GM12878 (cell line): ENCODE data around the gene GRM7. TPM values are rescaled to one million over a fixed set of nuclear protein-coding genes. Genes with fewer than 3 reads are reported as not detected.

Experiments used
- ATAC-seq: fragments of 200-7000 bp; cut with Tn5 transposase; 3 replicates; pipeline ENCODE4 v1.9.1; 2020; ENCODE audit warnings: mild to moderate bottlenecking, moderate library complexity
- BruUV-seq: library from RNA; stranded (reverse); fragments of 400-500 nt; replicated peaks from 2 replicates; lab custom pipeline; 2021; lab: Mats Ljungman, UMichigan
- CTCF ChIA-PET: fragments of 300-600 bp; sonication (Branson Sonifier 250); formaldehyde crosslinking; extraction: SDS; loops from one replicate; lab custom pipeline; 2021; ENCODE audit warnings: inconsistent platforms; lab: Yijun Ruan, JAX
- POLR2A ChIA-PET: fragments of 350-600 bp; formaldehyde crosslinking; extraction: SDS; loops from one replicate; lab custom pipeline; 2021; ENCODE audit warnings: inconsistent platforms; lab: Charles Lee
- RAD21 ChIA-PET: fragments of 300-600 bp; sonication (Branson Sonifier 250); formaldehyde crosslinking; loops from one replicate; lab custom pipeline; 2023; ENCODE audit warnings: antibody characterized with exemption; ENCODE audit not compliant: unreplicated experiment; lab: Charles Lee
- SMC1A ChIA-PET: fragments of 300-600 bp; sonication (Branson Sonifier 250); formaldehyde crosslinking; loops from one replicate; lab custom pipeline; 2023; ENCODE audit not compliant: unreplicated experiment, uncharacterized antibody; lab: Charles Lee
- DNase-seq: peaks from one replicate; pipeline ENCODE4 v3.0.0-alpha.2; 2011; ENCODE audit warnings: low read depth, low spot score
- FAIRE-seq: peaks from 3 replicates; lab custom pipeline; 2011; peaks lifted over from hg19 to GRCh38; lab: Jason Lieb, UNC
- H2AFZ ChIP-seq: 2 replicates; pipeline ENCODE4 v1.6.0; 2011; ENCODE audit warnings: low read depth, low read length, control low read depth; ENCODE audit not compliant: control insufficient read depth
- H3K27ac ChIP-seq: 2 replicates; pipeline ENCODE4 v1.5.1; 2011; ENCODE audit warnings: control low read depth; ENCODE audit not compliant: control insufficient read depth, insufficient read depth
- H3K27me3 ChIP-seq, 2 experiments: replicated peaks in 1 of 2; 2 replicates each; pipeline versions ENCODE4 v1.6.0 to v1.6.1; 2011; ENCODE audit warnings: low read length in 1 of 2; ENCODE audit not compliant: control insufficient read depth in 2 of 2, insufficient read depth in 2 of 2
- H3K36me3 ChIP-seq, 2 experiments: 2 replicates each; pipeline ENCODE4 v1.5.1; 2011; ENCODE audit warnings: low read length in 1 of 2; ENCODE audit not compliant: control insufficient read depth in 2 of 2, insufficient read depth in 2 of 2
- H3K4me1 ChIP-seq: 2 replicates; pipeline ENCODE4 v1.6.1; 2011; ENCODE audit warnings: mild to moderate bottlenecking, low read length, moderate library complexity, mixed read lengths; ENCODE audit not compliant: control insufficient read depth, insufficient read depth
- H3K4me2 ChIP-seq: 2 replicates; pipeline ENCODE4 v1.6.0; 2011; ENCODE audit warnings: control low read depth; ENCODE audit not compliant: control insufficient read depth, insufficient read depth
- H3K4me3 ChIP-seq: fragments of 200-600 bp; sonication (generic); 2 replicates; pipeline ENCODE4 v1.5.1; 2016
- H3K79me2 ChIP-seq: 2 replicates; pipeline ENCODE4 v1.6.0; 2011; ENCODE audit warnings: low read length; ENCODE audit not compliant: control insufficient read depth, insufficient read depth
- H3K9ac ChIP-seq: 2 replicates; pipeline ENCODE4 v1.8.0; 2011; ENCODE audit warnings: low read length, control low read depth, mixed read lengths; ENCODE audit not compliant: control insufficient read depth, insufficient read depth
- H3K9me3 ChIP-seq: replicated peaks from 3 replicates; pipeline ENCODE4 v1.5.1; 2011; ENCODE audit warnings: mild to moderate bottlenecking, low read length; ENCODE audit not compliant: control insufficient read depth, insufficient read depth
- H4K20me1 ChIP-seq: 2 replicates; pipeline ENCODE4 v1.6.0; 2011; ENCODE audit not compliant: control insufficient read depth, insufficient read depth
- ASH2L ChIP-seq: fragments of 300-600, 200-600 bp; sonication (generic); IDR thresholded peaks from 2 replicates; pipeline ENCODE4 v1.6.1; 2017; ENCODE audit warnings: low read depth, mild to moderate bottlenecking, borderline replicate concordance
- CREB1 ChIP-seq: IDR thresholded peaks from 2 replicates; pipeline ENCODE4 v1.6.1; 2012; ENCODE audit warnings: low read depth, mild to moderate bottlenecking, inconsistent platforms
- HSF1 ChIP-seq: fragments of 150-350 bp; IDR thresholded peaks from 2 replicates; pipeline ENCODE4 v1.6.1; 2014; ENCODE audit warnings: mild to moderate bottlenecking, low read depth, low read length
- KDM1A ChIP-seq: fragments of 200-600 bp; sonication (generic); IDR thresholded peaks from 2 replicates; pipeline ENCODE4 v1.6.1; 2016; ENCODE audit warnings: borderline replicate concordance
- KLF5 ChIP-seq: fragments of 450-650 bp; IDR thresholded peaks from 2 replicates; pipeline ENCODE4 v1.6.1; 2014; ENCODE audit warnings: mild to moderate bottlenecking; ENCODE audit not compliant: partially characterized antibody
- MYB ChIP-seq: fragments of 150-350 bp; IDR thresholded peaks from 2 replicates; pipeline ENCODE4 v1.6.1; 2014; ENCODE audit warnings: mild to moderate bottlenecking, low read depth, low read length, borderline replicate concordance
- MYC ChIP-seq: IDR thresholded peaks from 2 replicates; pipeline ENCODE4 v1.6.1; 2011; ENCODE audit warnings: mild to moderate bottlenecking, low read length, moderate library complexity, inconsistent platforms; ENCODE audit not compliant: insufficient read depth, insufficient replicate concordance, insufficient read length, severe bottlenecking
- NKRF ChIP-seq: fragments of 450-650 bp; conservative IDR thresholded peaks from 2 replicates; pipeline ENCODE4 v1.6.1; 2017; ENCODE audit warnings: mild to moderate bottlenecking, moderate library complexity
- PAX5 ChIP-seq: IDR thresholded peaks from 2 replicates; pipeline ENCODE4 v1.6.1; 2011; ENCODE audit warnings: low read depth, low read length, borderline replicate concordance
- PKNOX1 ChIP-seq: fragments of 450-650 bp; IDR thresholded peaks from 2 replicates; pipeline ENCODE4 v1.6.1; 2016; ENCODE audit warnings: mild to moderate bottlenecking
- TCF12 ChIP-seq: IDR thresholded peaks from 2 replicates; pipeline ENCODE4 v1.6.1; 2011; ENCODE audit warnings: low read depth, mild to moderate bottlenecking, low read length
- WGBS: methylation state at CpG from one replicate; pipeline ENCODE4 v1.1.6; 2016; ENCODE audit warnings: low lambda C conversion rate; ENCODE audit not compliant: insufficient replicate concordance, insufficient coverage; ENCODE audit errors: missing lambda C conversion rate; 5-methylcytosine and 5-hydroxymethylcytosine counted together
- in situ Hi-C: fragments of 300-500 bp; cut with MboI; formaldehyde crosslinking; loops from 9 replicates; pipeline ENCODE4 v1.14.3; 2018; ENCODE audit warnings: mixed read lengths
- intact Hi-C: fragments of 100-400 bp; cut with micrococcal nuclease; formaldehyde crosslinking; loops from one replicate; pipeline ENCODE4 v1.14.2; 2022; ENCODE audit not compliant: unreplicated experiment
- polyA plus RNA-seq, 11 experiments: library from polyadenylated mRNA; depleted of rRNA in 4 of 11; unstranded in 6 of 11; stranded (reverse) in 5 of 11; fragments of >200 nt; fragmentation: Nextera tagmentation in 4 of 11; fragmentation: Illumina TruSeq in 1 of 11; extraction: Ambion mirVana in 4 of 11; extraction: Trizol in 1 of 11; gene quantifications; 1 replicate in 1 of 11; 2 replicates in 10 of 11; pipeline versions ENCODE4 v1.2.1 to v1.2.3, GENCODE V29; 2011 to 2016; ENCODE audit warnings: inconsistent platforms in 2 of 11, missing spikeins in 2 of 11, low read depth in 1 of 11
- total RNA-seq, 4 experiments: library from RNA; depleted of rRNA in 3 of 4; stranded (reverse); fragments of >200 nt in 3 of 4; fragmentation: Illumina TruSeq in 1 of 4; extraction: Trizol in 1 of 4; gene quantifications; 2 replicates each; pipeline versions ENCODE4 v1.2.1 to v1.2.3, GENCODE V29; 2013 to 2021

The GRM7 gene
- total and polyA plus RNA-seq, 10 of the 15 experiments (the other 5 are each of a cell fraction or from before 2014, with no cell fraction given): not detected

GRCh38 chr3:7392206-7392605 is 531.3 kb downstream of the GRM7 start:
- RAD21 ChIA-PET: no interaction called here
- H3K79me2 ChIP-seq: no peaks in the 10 kb centered on the region
- no peaks in the 10 kb centered on the region for H3K36me3 ChIP-seq
- H3K27me3 ChIP-seq: no peaks in the 10 kb centered on the region
- no peaks in the 10 kb centered on the region for H4K20me1 ChIP-seq
- no peaks in the 10 kb centered on the region for H3K4me1 ChIP-seq
- no peak for TF ChIP-seq ASH2L
- no peak for TF ChIP-seq KDM1A
- TF ChIP-seq CREB1: no peak
- TF ChIP-seq HSF1: no peak
- no peak for TF ChIP-seq NKRF
- TF ChIP-seq PKNOX1: no peak
- no peak for TF ChIP-seq KLF5
- TF ChIP-seq MYB: no peak
- no peak for TF ChIP-seq TCF12
- TF ChIP-seq MYC: no peak
- no peak for TF ChIP-seq PAX5
- no peak for DNase-seq
- H3K4me2 ChIP-seq: no peak overlapping the region
- H3K4me3 ChIP-seq: no peak overlapping the region
- no peaks in the 10 kb centered on the region for H3K9me3 ChIP-seq
- H3K27ac ChIP-seq: no peak overlapping the region
- in situ Hi-C loops: no loop called here
- ATAC-seq: no peak
- H2AFZ ChIP-seq: no peak overlapping the region
- SMC1A ChIA-PET: interaction anchor here (1.2 kb wide), 1 partner anchor 11 kb away, joined by 6 read pairs; no protein-coding TSS in a partner anchor
- H3K9ac ChIP-seq: no peak overlapping the region
- POLR2A ChIA-PET: no interaction called here
- FAIRE-seq: no peak
- WGBS: 0% methylated on average over 1 of the region's 1 CpG
- intact Hi-C loops: no loop called here
- CTCF ChIA-PET: no interaction called here
- BruUV-seq: no TSS peak
